Transverse colon (tissue), 4 donors: ENCODE results near the gene CYP11A1.
"Not testable (repeated sequence)": the region's sequence is repeated elsewhere in the genome, so short reads cannot be mapped to it uniquely, and the experiment has no call there.

Source experiments
- CTCF ChIP-seq, 5 experiments: fragments of 200-600 bp in 3 of 5; fragments of 450-650 bp in 2 of 5; sonication (generic) in 3 of 5; IDR thresholded peaks; 1 replicate in 2 of 5; 2 replicates in 3 of 5; pipeline ENCODE4 v1.5.1; 2016 to 2017; ENCODE audit warnings: antibody characterized with exemption in 5 of 5, inconsistent platforms in 3 of 5, mild to moderate bottlenecking in 2 of 5, moderate library complexity in 1 of 5
- EP300 ChIP-seq: sonication (generic); formaldehyde crosslinking; IDR thresholded peaks from one replicate; pipeline ENCODE4 v1.6.1; 2017; ENCODE audit warnings: antibody characterized with exemption, low read depth
- POLR2A ChIP-seq: fragments of 450-650 bp; IDR thresholded peaks from one replicate; pipeline ENCODE4 v1.6.1; 2016; ENCODE audit warnings: antibody characterized with exemption, mild to moderate bottlenecking, moderate library complexity
- POLR2AphosphoS5 ChIP-seq, 3 donors: sonication (generic); formaldehyde crosslinking; IDR thresholded peaks; one replicate each; pipeline ENCODE4 v1.6.1; 2016; ENCODE audit warnings: antibody characterized with exemption in 3 of 3

- not testable (repeated sequence) for TF ChIP-seq CTCF (IDR thresholded peaks at IDR 0.05); POLR2A; POLR2AphosphoS5 (IDR thresholded peaks at IDR 0.05); EP300
Observed at GRCh38 chr15:74356050-74356449, 11.4 kb downstream of the CYP11A1 start.
